GM12878 (cell line): ENCODE measurements around the gene KCNA1. TPM values are rescaled to one million over a fixed set of nuclear protein-coding genes. Genes with fewer than 3 reads are reported as not detected.

Source experiments
- ATAC-seq: fragments of 200-7000 bp; cut with Tn5 transposase; 3 replicates; pipeline ENCODE4 v1.9.1; 2020; ENCODE audit warnings: mild to moderate bottlenecking, moderate library complexity
- BruUV-seq: library from RNA; stranded (reverse); fragments of 400-500 nt; replicated peaks from 2 replicates; lab custom pipeline; 2021; lab: Mats Ljungman, UMichigan
- CTCF ChIA-PET: fragments of 300-600 bp; sonication (Branson Sonifier 250); formaldehyde crosslinking; extraction: SDS; loops from one replicate; lab custom pipeline; 2021; ENCODE audit warnings: inconsistent platforms; lab: Yijun Ruan, JAX
- POLR2A ChIA-PET: fragments of 350-600 bp; formaldehyde crosslinking; extraction: SDS; loops from one replicate; lab custom pipeline; 2021; ENCODE audit warnings: inconsistent platforms; lab: Charles Lee
- RAD21 ChIA-PET: fragments of 300-600 bp; sonication (Branson Sonifier 250); formaldehyde crosslinking; loops from one replicate; lab custom pipeline; 2023; ENCODE audit warnings: antibody characterized with exemption; ENCODE audit not compliant: unreplicated experiment; lab: Charles Lee
- SMC1A ChIA-PET: fragments of 300-600 bp; sonication (Branson Sonifier 250); formaldehyde crosslinking; loops from one replicate; lab custom pipeline; 2023; ENCODE audit not compliant: unreplicated experiment, uncharacterized antibody; lab: Charles Lee
- DNase-seq: peaks from one replicate; pipeline ENCODE4 v3.0.0-alpha.2; 2011; ENCODE audit warnings: low read depth, low spot score
- FAIRE-seq: peaks from 3 replicates; lab custom pipeline; 2011; peaks lifted over from hg19 to GRCh38; lab: Jason Lieb, UNC
- H2AFZ ChIP-seq: 2 replicates; pipeline ENCODE4 v1.6.0; 2011; ENCODE audit warnings: low read depth, low read length, control low read depth; ENCODE audit not compliant: control insufficient read depth
- H3K27ac ChIP-seq: 2 replicates; pipeline ENCODE4 v1.5.1; 2011; ENCODE audit warnings: control low read depth; ENCODE audit not compliant: control insufficient read depth, insufficient read depth
- H3K27me3 ChIP-seq, 2 experiments: replicated peaks in 1 of 2; 2 replicates each; pipeline versions ENCODE4 v1.6.0 to v1.6.1; 2011; ENCODE audit warnings: low read length in 1 of 2; ENCODE audit not compliant: control insufficient read depth in 2 of 2, insufficient read depth in 2 of 2
- H3K36me3 ChIP-seq, 2 experiments: 2 replicates each; pipeline ENCODE4 v1.5.1; 2011; ENCODE audit warnings: low read length in 1 of 2; ENCODE audit not compliant: control insufficient read depth in 2 of 2, insufficient read depth in 2 of 2
- H3K4me1 ChIP-seq: 2 replicates; pipeline ENCODE4 v1.6.1; 2011; ENCODE audit warnings: mild to moderate bottlenecking, low read length, moderate library complexity, mixed read lengths; ENCODE audit not compliant: control insufficient read depth, insufficient read depth
- H3K4me2 ChIP-seq: 2 replicates; pipeline ENCODE4 v1.6.0; 2011; ENCODE audit warnings: control low read depth; ENCODE audit not compliant: control insufficient read depth, insufficient read depth
- H3K4me3 ChIP-seq: fragments of 200-600 bp; sonication (generic); 2 replicates; pipeline ENCODE4 v1.5.1; 2016
- H3K79me2 ChIP-seq: 2 replicates; pipeline ENCODE4 v1.6.0; 2011; ENCODE audit warnings: low read length; ENCODE audit not compliant: control insufficient read depth, insufficient read depth
- H3K9ac ChIP-seq: 2 replicates; pipeline ENCODE4 v1.8.0; 2011; ENCODE audit warnings: low read length, control low read depth, mixed read lengths; ENCODE audit not compliant: control insufficient read depth, insufficient read depth
- H3K9me3 ChIP-seq: replicated peaks from 3 replicates; pipeline ENCODE4 v1.5.1; 2011; ENCODE audit warnings: mild to moderate bottlenecking, low read length; ENCODE audit not compliant: control insufficient read depth, insufficient read depth
- H4K20me1 ChIP-seq: 2 replicates; pipeline ENCODE4 v1.6.0; 2011; ENCODE audit not compliant: control insufficient read depth, insufficient read depth
- ASH2L ChIP-seq: fragments of 300-600, 200-600 bp; sonication (generic); IDR thresholded peaks from 2 replicates; pipeline ENCODE4 v1.6.1; 2017; ENCODE audit warnings: low read depth, mild to moderate bottlenecking, borderline replicate concordance
- BACH1 ChIP-seq: fragments of 450-650 bp; IDR thresholded peaks from 2 replicates; pipeline ENCODE4 v1.6.1; 2017; ENCODE audit warnings: mild to moderate bottlenecking, borderline replicate concordance
- GATAD2B ChIP-seq: fragments of 450-650 bp; conservative IDR thresholded peaks from 2 replicates; pipeline ENCODE4 v1.6.1; 2017; ENCODE audit warnings: low read depth, mild to moderate bottlenecking, moderate library complexity
- HCFC1 ChIP-seq: fragments of 150-350 bp; IDR thresholded peaks from 2 replicates; pipeline ENCODE4 v1.6.1; 2014; ENCODE audit warnings: low read length
- HDGF ChIP-seq: fragments of 450-650 bp; IDR thresholded peaks from 2 replicates; pipeline ENCODE4 v1.6.1; 2016; ENCODE audit warnings: antibody characterized with exemption
- KLF5 ChIP-seq: fragments of 450-650 bp; IDR thresholded peaks from 2 replicates; pipeline ENCODE4 v1.6.1; 2014; ENCODE audit warnings: mild to moderate bottlenecking; ENCODE audit not compliant: partially characterized antibody
- MAX ChIP-seq: IDR thresholded peaks from 2 replicates; pipeline ENCODE4 v1.6.1; 2012; ENCODE audit warnings: low read depth, low read length, improper control_type of control experiment
- MYC ChIP-seq: IDR thresholded peaks from 2 replicates; pipeline ENCODE4 v1.6.1; 2011; ENCODE audit warnings: mild to moderate bottlenecking, low read length, moderate library complexity, inconsistent platforms; ENCODE audit not compliant: insufficient read depth, insufficient replicate concordance, insufficient read length, severe bottlenecking
- NFYA ChIP-seq: IDR thresholded peaks from 2 replicates; pipeline ENCODE4 v1.6.1; 2011; ENCODE audit warnings: low read depth, mild to moderate bottlenecking, low read length, improper control_type of control experiment, borderline replicate concordance
- PAX5 ChIP-seq: IDR thresholded peaks from 2 replicates; pipeline ENCODE4 v1.6.1; 2011; ENCODE audit warnings: low read depth, low read length, borderline replicate concordance
- POU2F2 ChIP-seq: IDR thresholded peaks from 3 replicates; pipeline ENCODE4 v1.6.1; 2011; ENCODE audit warnings: low read depth, mild to moderate bottlenecking, low read length, borderline replicate concordance
- RUNX3 ChIP-seq: IDR thresholded peaks from 2 replicates; pipeline ENCODE4 v1.6.1; 2012; ENCODE audit warnings: low read length, inconsistent platforms
- SMAD1 ChIP-seq: fragments of 450-650 bp; IDR thresholded peaks from 2 replicates; pipeline ENCODE4 v1.6.1; 2018; ENCODE audit warnings: mild to moderate bottlenecking, low read depth; ENCODE audit not compliant: partially characterized antibody
- SREBF2 ChIP-seq: IDR thresholded peaks from 2 replicates; pipeline ENCODE4 v1.6.1; 2012; ENCODE audit warnings: mild to moderate bottlenecking, low read length
- SUPT20H ChIP-seq: IDR thresholded peaks from 2 replicates; pipeline ENCODE4 v1.6.1; 2011; ENCODE audit warnings: low read depth, mild to moderate bottlenecking, low read length, moderate library complexity, borderline replicate concordance; ENCODE audit not compliant: control insufficient read depth
- TAF1 ChIP-seq: IDR thresholded peaks from 2 replicates; pipeline ENCODE4 v1.6.1; 2011; ENCODE audit warnings: mild to moderate bottlenecking, low read depth, low read length, borderline replicate concordance
- TCF7 ChIP-seq: IDR thresholded peaks from 2 replicates; pipeline ENCODE4 v1.6.1; 2014; ENCODE audit warnings: antibody characterized with exemption, borderline replicate concordance
- YY1 ChIP-seq: IDR thresholded peaks from 2 replicates; pipeline ENCODE4 v1.6.1; 2011; ENCODE audit warnings: low read depth, mild to moderate bottlenecking, low read length
- ZNF384 ChIP-seq: IDR thresholded peaks from 2 replicates; pipeline ENCODE4 v1.6.1; 2012; ENCODE audit warnings: low read depth, mild to moderate bottlenecking, low read length, improper control_type of control experiment, borderline replicate concordance
- ZZZ3 ChIP-seq: IDR thresholded peaks from 2 replicates; pipeline ENCODE4 v1.6.1; 2011; ENCODE audit warnings: low read depth; ENCODE audit not compliant: control insufficient read depth, insufficient read length
- WGBS: methylation state at CpG from one replicate; pipeline ENCODE4 v1.1.6; 2016; ENCODE audit warnings: low lambda C conversion rate; ENCODE audit not compliant: insufficient replicate concordance, insufficient coverage; ENCODE audit errors: missing lambda C conversion rate; 5-methylcytosine and 5-hydroxymethylcytosine counted together
- in situ Hi-C: fragments of 300-500 bp; cut with MboI; formaldehyde crosslinking; loops from 9 replicates; pipeline ENCODE4 v1.14.3; 2018; ENCODE audit warnings: mixed read lengths
- intact Hi-C: fragments of 100-400 bp; cut with micrococcal nuclease; formaldehyde crosslinking; loops from one replicate; pipeline ENCODE4 v1.14.2; 2022; ENCODE audit not compliant: unreplicated experiment
- polyA plus RNA-seq, 11 experiments: library from polyadenylated mRNA; depleted of rRNA in 4 of 11; unstranded in 6 of 11; stranded (reverse) in 5 of 11; fragments of >200 nt; fragmentation: Nextera tagmentation in 4 of 11; fragmentation: Illumina TruSeq in 1 of 11; extraction: Ambion mirVana in 4 of 11; extraction: Trizol in 1 of 11; gene quantifications; 1 replicate in 1 of 11; 2 replicates in 10 of 11; pipeline versions ENCODE4 v1.2.1 to v1.2.3, GENCODE V29; 2011 to 2016; ENCODE audit warnings: inconsistent platforms in 2 of 11, missing spikeins in 2 of 11, low read depth in 1 of 11
- total RNA-seq, 4 experiments: library from RNA; depleted of rRNA in 3 of 4; stranded (reverse); fragments of >200 nt in 3 of 4; fragmentation: Illumina TruSeq in 1 of 4; extraction: Trizol in 1 of 4; gene quantifications; 2 replicates each; pipeline versions ENCODE4 v1.2.1 to v1.2.3, GENCODE V29; 2013 to 2021
- TF ChIP-seq, protein P1 (sequence below): IDR thresholded peaks from 2 replicates; pipeline ENCODE4 v1.6.1; 2011; ENCODE audit warnings: low read depth, mild to moderate bottlenecking, low read length, moderate library complexity, borderline replicate concordance; ENCODE audit errors: extremely low read depth

The KCNA1 gene
- total and polyA plus RNA-seq, 10 of the 15 experiments (the other 5 are each of a cell fraction or from before 2014, with no cell fraction given), result 0.05 to 0.77 (median 0.33) TPM

DNA sequence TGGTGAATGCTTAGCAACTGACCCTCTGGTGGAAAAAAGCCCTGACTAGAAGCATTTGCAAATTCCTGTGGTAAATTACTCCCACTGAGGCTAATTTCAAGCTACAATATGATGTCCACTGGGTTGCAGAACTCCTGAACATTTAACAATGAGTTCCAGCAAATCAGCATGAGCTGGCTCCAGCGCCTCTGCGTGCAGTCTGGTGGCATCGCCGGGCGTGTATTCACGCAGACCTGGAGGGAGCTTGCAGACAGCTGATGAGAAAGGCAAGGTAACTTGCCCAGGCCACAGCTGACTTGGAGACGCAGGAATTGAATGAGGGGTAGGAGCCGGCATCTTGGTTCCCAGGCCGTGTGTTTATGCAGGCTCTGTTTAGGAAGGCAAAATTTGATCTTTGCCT is 45.1 kb upstream of the KCNA1 start (continued):
- TF ChIP-seq ASH2L, result no peak
- no peak for TF ChIP-seq SUPT20H
- TF ChIP-seq ZZZ3, result no peak
- no peak for TF ChIP-seq NFYA
- no peak for TF ChIP-seq MAX
- no peak for TF ChIP-seq SMAD1

DNA sequence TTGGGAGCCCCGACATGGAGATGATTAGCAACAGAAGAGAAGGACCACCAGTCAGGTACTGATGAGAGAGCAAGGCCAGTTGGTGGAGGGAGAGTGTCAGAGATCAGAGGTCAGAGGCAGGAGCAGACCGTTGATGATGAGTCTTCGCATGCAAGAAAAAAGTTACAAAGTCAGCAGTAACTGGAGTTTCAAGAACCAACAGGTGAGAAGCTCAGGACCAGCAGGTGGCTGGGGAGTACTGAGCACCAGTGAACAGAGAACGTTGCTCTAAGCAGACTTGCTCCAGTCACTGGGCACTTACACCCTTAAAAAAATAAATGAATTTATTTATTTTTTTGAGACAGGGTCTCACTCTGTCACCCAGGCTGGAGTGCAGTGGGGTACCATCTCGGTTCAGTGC is 44.5 kb upstream of the KCNA1 start:
- no TSS peak for BruUV-seq
- no peak for ATAC-seq
- no peak for FAIRE-seq
- ChIA-PET SMC1A (no interaction called here), CTCF (interaction anchor here (2.4 kb wide), 1 partner anchor 8 kb away, joined by 15 read pairs; no protein-coding TSS in a partner anchor), RAD21 (no interaction called here), POLR2A (no interaction called here)
- no peak overlapping the region for H3K4me3 ChIP-seq
- in situ Hi-C loops (no loop called here), intact Hi-C loops (no loop called here)
- H3K9ac ChIP-seq, result no peak overlapping the region
- H4K20me1 ChIP-seq, result no peaks in the 10 kb centered on the region
- H3K79me2 ChIP-seq, result no peaks in the 10 kb centered on the region
- peaks cover 21% of the 10 kb centered on the region for H3K4me1 ChIP-seq
- no peak overlapping the region for H3K27ac ChIP-seq
- no peak for TF ChIP-seq MYC
- TF ChIP-seq, protein P1, sequence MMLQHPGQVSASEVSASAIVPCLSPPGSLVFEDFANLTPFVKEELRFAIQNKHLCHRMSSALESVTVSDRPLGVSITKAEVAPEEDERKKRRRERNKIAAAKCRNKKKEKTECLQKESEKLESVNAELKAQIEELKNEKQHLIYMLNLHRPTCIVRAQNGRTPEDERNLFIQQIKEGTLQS, result no peak
- no peak for TF ChIP-seq RUNX3
- TF ChIP-seq ZNF384, result no peak
- TF ChIP-seq HCFC1, result no peak
- no peak for TF ChIP-seq POU2F2
- no peak for TF ChIP-seq TAF1
- TF ChIP-seq SREBF2, result no peak
- no peak for TF ChIP-seq YY1
- no peak for TF ChIP-seq TCF7
- TF ChIP-seq KLF5, result no peak
- no peak for TF ChIP-seq PAX5
- no peak for TF ChIP-seq GATAD2B
- no peak for TF ChIP-seq BACH1
- TF ChIP-seq HDGF, result no peak
- no peaks in the 10 kb centered on the region; a peak in 1 of 4 replicates for H3K27me3 ChIP-seq
- H3K36me3 ChIP-seq, result no peaks in the 10 kb centered on the region
- DNase-seq, result no peak
- H2AFZ ChIP-seq, result no peak overlapping the region
- WGBS, result 28% methylated on average over 5 of the region's 5 CpGs
- no peaks in the 10 kb centered on the region for H3K9me3 ChIP-seq
- H3K4me2 ChIP-seq, result no peak overlapping the region
